ENCODE results near the gene MLLT11. TPM values are rescaled to one million over a fixed set of nuclear protein-coding genes. Genes with fewer than 3 reads are reported as not detected.

Gene MLLT11, protein sequence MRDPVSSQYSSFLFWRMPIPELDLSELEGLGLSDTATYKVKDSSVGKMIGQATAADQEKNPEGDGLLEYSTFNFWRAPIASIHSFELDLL
- 15.9 to 20.3 TPM (median 18.8 TPM) in 5 replicates for total RNA-seq (2022; extraction: Qiagen RNA extraction; ENCODE audit: low read depth)

DNA sequence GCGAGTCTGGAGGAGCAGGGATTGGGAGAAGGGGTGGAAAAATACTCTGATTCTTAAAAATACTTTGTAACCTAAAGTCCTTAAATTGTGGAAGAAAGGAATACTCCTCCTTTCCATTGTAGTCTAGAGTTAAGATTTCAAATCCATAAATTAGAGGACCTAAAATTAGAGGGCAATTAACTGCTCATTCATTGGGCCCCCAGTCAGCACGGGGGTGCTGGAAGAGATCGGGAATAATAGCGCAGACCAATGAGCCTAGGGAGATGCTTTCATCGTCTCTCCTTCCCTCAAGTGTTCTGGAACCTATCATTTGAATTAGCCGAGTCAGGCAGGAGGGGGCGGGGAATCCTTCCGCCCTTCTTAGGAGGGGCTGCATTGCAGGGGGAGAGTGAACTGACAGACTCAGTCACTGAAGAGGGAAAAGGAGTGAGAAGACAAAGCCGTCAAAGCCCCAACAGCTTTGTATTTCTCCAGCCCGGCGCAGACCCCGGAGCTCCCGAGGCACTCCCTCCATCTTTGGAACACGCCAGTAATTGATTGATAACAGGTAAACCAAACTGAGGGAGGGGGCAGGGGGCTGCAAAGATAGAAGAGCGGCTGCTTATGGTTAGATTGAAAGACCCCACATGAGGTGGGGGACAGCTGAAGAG lies at the start of gene MLLT11:
Gene MLLT11, plus strand, starts transcription at position 391 of the 650 bp plus-strand sequence. CDS start 6,828 bp downstream, outside the sequence.

DNA sequence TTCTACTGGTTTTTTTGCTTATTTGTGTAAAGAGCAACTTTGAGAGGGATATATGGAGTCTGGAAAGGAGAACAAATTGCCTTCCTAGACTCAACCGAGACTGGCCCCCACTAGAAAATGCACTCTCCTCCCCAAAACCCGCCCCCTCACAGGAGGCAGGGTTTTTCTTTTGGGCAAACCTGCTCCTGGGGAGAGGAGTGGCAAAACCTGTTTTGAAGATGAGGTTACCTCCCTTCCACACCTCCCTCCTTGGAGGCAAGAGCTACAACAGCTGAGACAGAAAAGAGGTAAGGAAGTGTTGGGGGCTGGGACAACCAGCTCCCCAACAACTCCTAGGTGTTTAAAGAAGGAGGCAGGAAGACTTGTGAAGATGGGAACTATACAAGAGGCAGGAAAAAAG lies 23.8 kb upstream of the MLLT11 start, which contains the start of gene BNIPL:
Gene BNIPL, plus strand, starts transcription at position 231 of the 400 bp plus-strand sequence. Its CDS starts 140 bp downstream, at position 371.

DNA sequence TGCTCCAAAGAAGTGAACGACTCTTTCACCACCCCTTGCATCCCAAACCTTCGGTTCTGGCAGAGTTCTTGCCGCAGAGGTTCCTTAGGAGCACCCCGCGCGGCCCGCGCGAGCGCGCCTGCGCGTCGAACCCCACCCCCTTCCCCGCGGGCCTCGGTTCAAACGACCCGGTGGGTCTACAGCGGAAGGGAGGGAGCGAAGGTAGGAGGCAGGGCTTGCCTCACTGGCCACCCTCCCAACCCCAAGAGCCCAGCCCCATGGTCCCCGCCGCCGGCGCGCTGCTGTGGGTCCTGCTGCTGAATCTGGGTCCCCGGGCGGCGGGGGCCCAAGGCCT lies 12.6 kb upstream of the MLLT11 start, which contains the start of gene C1orf56:
Gene C1orf56, plus strand, starts transcription at position 161 of the 334 bp plus-strand sequence. Its CDS starts 97 bp downstream, at position 258.

DNA sequence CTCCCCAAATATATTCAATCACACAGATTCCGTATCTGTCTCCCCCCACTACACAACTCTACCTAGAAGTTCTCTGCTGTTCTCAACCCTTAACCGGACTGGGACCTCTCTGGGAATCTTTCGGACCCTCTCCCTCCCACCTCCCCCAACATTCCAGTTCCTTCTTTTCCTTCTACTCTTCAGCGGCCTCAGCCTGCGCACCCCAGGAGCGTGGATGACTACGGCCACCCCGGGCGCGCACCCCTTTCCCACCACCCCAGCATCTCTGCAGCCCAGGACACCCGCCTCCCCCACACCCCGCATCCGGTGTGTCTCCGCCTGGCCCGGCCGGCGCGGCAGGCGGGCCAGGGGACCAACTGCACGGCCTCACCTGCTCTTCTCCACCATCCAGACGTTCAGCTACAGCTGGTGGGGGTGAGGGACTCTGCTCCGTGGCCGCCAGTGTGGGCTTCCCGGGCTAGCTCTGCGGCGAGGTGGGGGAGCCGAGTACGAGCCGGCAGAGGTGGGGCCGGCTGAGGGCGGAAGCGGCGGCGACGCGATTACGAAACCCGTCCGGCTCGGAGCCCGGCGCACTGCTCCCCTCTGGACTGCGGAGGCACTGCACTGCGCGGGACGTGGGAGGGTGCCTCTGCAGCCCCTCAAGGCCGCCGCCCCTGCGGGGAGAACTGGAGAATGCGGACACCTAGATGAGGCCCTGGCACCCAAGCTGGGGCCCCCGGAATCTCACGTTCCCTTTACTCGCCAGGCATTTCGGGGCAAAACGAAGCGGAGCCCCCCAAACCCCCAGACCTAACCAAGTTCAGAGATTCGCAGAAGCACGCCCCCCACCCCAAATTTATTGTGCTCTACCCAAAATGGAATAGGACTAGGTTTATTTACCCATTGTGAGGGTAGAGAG lies 839 bp upstream of the MLLT11 start, which contains the start of gene CDC42SE1:
Gene CDC42SE1, minus strand, starts transcription at position 514 of the 898 bp plus-strand sequence. CDS start 3,892 bp downstream, outside the sequence.

DNA sequence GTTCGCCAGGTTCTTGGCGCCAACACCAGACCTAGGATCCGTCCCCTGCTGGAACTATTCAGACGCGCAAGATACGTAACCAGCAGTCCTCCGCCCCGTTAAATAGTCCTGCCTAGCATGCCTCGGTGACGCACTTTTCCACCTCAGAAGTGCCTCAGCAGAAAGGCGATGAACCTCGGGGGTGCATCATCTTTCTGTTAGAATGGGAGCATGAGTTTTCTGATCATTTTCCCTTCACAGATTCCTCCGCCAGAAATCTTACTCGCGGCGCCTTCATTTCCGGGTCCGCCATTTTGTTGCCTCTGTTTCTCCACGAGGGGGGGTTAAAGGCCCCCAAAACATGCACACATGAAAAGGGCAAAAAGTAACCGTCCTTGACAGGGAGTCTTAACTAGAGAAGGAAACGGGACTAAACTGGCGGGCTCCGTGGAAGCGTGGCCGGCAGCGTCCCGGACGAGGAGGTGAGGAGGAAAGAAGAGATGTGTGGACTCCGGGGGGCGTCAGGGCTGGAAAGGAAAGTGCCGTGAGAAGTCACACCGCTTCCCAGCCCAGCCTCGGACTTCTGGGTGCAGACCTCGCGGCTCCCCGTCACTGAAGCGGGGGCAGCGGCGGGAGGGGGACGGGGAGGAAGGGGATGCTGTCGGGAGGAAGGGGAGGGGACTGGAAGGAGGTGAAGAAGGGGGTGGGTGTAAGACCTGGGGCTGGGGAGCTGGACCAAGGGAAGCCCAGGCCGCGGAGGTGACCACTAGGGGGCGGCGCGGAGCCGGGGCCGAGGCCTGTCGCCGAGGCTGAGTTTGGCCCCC lies 10.5 kb downstream of the MLLT11 start, which contains the start of gene GABPB2:
Gene GABPB2, plus strand, starts transcription at position 288 of the 803 bp plus-strand sequence. CDS start 17,429 bp downstream, outside the sequence.

Other genes with a start within 250 kb of the MLLT11 start
- 10.3 to 14.9 TPM (median 13.5 TPM) in 5 replicates for gene ARNT, start 183.8 kb upstream of the MLLT11 start, total RNA-seq (2022; extraction: Qiagen RNA extraction; ENCODE audit: low read depth)
- 0.07 TPM in 1 of 5 replicates, not detected in the others for gene CTXND2, start 173.3 kb upstream of the MLLT11 start, total RNA-seq (2022; extraction: Qiagen RNA extraction; ENCODE audit: low read depth)
- 21.0 to 27.0 TPM (median 24.8 TPM) in 5 replicates for gene SETDB1, start 134.0 kb upstream of the MLLT11 start, total RNA-seq (2022; extraction: Qiagen RNA extraction; ENCODE audit: low read depth)
- gene CERS2, start 85.6 kb upstream of the MLLT11 start, total RNA-seq (2022; extraction: Qiagen RNA extraction; ENCODE audit: low read depth): 253 to 265 TPM (median 263 TPM) in 5 replicates
- 0.57 to 1.0 TPM (median 0.67 TPM) in 5 replicates for gene ANXA9, start 78.1 kb upstream of the MLLT11 start, total RNA-seq (2022; extraction: Qiagen RNA extraction; ENCODE audit: low read depth)
- gene MINDY1, start 53.5 kb upstream of the MLLT11 start, total RNA-seq (2022; extraction: Qiagen RNA extraction; ENCODE audit: low read depth): 2.1 to 3.9 TPM (median 3.1 TPM) in 5 replicates
- gene PRUNE1, start 51.9 kb upstream of the MLLT11 start, total RNA-seq (2022; extraction: Qiagen RNA extraction; ENCODE audit: low read depth): 12.7 to 17.8 TPM (median 15.1 TPM) in 5 replicates
- 0.08 to 0.18 TPM (median 0.11 TPM) in 4 of 5 replicates, not detected in the other for gene BNIPL, start 23.8 kb upstream of the MLLT11 start, total RNA-seq (2022; extraction: Qiagen RNA extraction; ENCODE audit: low read depth)
- 6.4 to 7.6 TPM (median 7.1 TPM) in 5 replicates for gene C1orf56, start 12.6 kb upstream of the MLLT11 start, total RNA-seq (2022; extraction: Qiagen RNA extraction; ENCODE audit: low read depth)
- 72.0 to 83.5 TPM (median 79.6 TPM) in 5 replicates for gene CDC42SE1, start 775 bp upstream of the MLLT11 start, total RNA-seq (2022; extraction: Qiagen RNA extraction; ENCODE audit: low read depth)
- 2.3 to 4.7 TPM (median 3.7 TPM) in 5 replicates for gene GABPB2, start 10.4 kb downstream of the MLLT11 start, total RNA-seq (2022; extraction: Qiagen RNA extraction; ENCODE audit: low read depth)
- gene SEMA6C, start 86.2 kb downstream of the MLLT11 start, total RNA-seq (2022; extraction: Qiagen RNA extraction; ENCODE audit: low read depth): 0.72 to 2.0 TPM (median 1.4 TPM) in 5 replicates
- not detected in 5 replicates for gene TNFAIP8L2, start 96.3 kb downstream of the MLLT11 start, total RNA-seq (2022; extraction: Qiagen RNA extraction; ENCODE audit: low read depth)
- gene LYSMD1, start 105.5 kb downstream of the MLLT11 start, total RNA-seq (2022; extraction: Qiagen RNA extraction; ENCODE audit: low read depth): 5.2 to 7.2 TPM (median 6.5 TPM) in 5 replicates
- 41.8 to 46.9 TPM (median 46.7 TPM) in 5 replicates for gene SCNM1, start 105.7 kb downstream of the MLLT11 start, total RNA-seq (2022; extraction: Qiagen RNA extraction; ENCODE audit: low read depth)
- gene TMOD4, start 115.6 kb downstream of the MLLT11 start, total RNA-seq (2022; extraction: Qiagen RNA extraction; ENCODE audit: low read depth): 0.25 to 0.44 TPM (median 0.33 TPM) in 4 of 5 replicates, not detected in the other
- gene VPS72, start 129.8 kb downstream of the MLLT11 start, total RNA-seq (2022; extraction: Qiagen RNA extraction; ENCODE audit: low read depth): 44.2 to 71.7 TPM (median 45.2 TPM) in 5 replicates
- gene PIP5K1A, start 138.2 kb downstream of the MLLT11 start, total RNA-seq (2022; extraction: Qiagen RNA extraction; ENCODE audit: low read depth): 43.6 to 69.2 TPM (median 48.2 TPM) in 5 replicates
- gene PSMD4, start 194.3 kb downstream of the MLLT11 start, total RNA-seq (2022; extraction: Qiagen RNA extraction; ENCODE audit: low read depth): 173 to 200 TPM (median 195 TPM) in 5 replicates
- 14.3 to 17.0 TPM (median 14.8 TPM) in 5 replicates for gene ZNF687, start 221.9 kb downstream of the MLLT11 start, total RNA-seq (2022; extraction: Qiagen RNA extraction; ENCODE audit: low read depth)

Measured in A549 treated with DMSO at 1 μM for 4 hours (cell line).